ENCODE measurements around the gene CCNO. TPM values are rescaled to one million over a fixed set of nuclear protein-coding genes. Genes with fewer than 3 reads are reported as not detected.

The CCNO gene
- total RNA-seq, 1 experiment from 2014 or later: 3.8 TPM

DNA sequence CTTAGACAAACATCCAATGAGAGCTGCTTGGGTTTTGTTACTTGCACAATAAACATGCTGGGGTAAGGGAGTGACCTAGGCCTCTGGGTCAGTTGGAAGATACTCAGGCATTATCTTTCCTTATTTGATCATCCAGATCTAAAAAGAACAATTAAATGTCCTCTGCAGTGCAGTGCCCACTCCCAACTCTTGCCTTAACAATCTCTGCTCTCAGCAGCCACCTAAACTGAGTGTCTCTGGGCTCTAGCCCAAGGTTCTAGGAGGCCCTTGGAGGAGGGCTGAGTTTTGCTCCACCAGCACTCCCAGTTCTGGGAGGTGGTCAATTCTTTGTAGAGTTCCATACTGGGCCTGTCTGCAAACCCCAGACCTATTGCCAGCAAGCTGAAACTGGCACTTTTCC, 8.1 kb downstream of the CCNO start:
- in situ Hi-C loops (cut with HindIII; ENCODE audit: low sequenced_read_pairs): no loop called here
- no peak for DNase-seq (ENCODE audit: low spot score)

DNA sequence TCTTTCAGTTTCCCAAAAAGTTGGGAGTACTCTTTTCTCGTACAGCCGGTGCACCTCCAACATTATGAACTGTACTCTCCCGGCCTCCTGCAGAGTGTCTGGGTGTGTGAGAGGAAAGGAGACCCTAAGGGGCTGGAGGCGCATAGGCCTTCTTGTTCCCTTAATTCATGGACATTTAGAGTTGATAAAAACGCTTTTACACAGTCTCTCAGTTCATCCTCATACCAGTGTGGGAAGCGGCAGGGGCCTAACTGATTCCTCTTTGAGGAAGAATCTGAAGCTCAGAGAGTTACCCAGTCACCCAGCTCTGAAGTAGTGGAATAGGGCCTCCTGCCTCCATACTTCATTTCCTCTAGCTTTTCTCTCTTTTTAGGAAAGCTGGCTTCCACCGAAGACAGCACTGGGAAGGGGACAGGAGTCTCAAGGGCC, 9.6 kb downstream of the CCNO start:
- no peak for DNase-seq (ENCODE audit: low spot score)
- in situ Hi-C loops (cut with HindIII; ENCODE audit: low sequenced_read_pairs): no loop called here

DNA sequence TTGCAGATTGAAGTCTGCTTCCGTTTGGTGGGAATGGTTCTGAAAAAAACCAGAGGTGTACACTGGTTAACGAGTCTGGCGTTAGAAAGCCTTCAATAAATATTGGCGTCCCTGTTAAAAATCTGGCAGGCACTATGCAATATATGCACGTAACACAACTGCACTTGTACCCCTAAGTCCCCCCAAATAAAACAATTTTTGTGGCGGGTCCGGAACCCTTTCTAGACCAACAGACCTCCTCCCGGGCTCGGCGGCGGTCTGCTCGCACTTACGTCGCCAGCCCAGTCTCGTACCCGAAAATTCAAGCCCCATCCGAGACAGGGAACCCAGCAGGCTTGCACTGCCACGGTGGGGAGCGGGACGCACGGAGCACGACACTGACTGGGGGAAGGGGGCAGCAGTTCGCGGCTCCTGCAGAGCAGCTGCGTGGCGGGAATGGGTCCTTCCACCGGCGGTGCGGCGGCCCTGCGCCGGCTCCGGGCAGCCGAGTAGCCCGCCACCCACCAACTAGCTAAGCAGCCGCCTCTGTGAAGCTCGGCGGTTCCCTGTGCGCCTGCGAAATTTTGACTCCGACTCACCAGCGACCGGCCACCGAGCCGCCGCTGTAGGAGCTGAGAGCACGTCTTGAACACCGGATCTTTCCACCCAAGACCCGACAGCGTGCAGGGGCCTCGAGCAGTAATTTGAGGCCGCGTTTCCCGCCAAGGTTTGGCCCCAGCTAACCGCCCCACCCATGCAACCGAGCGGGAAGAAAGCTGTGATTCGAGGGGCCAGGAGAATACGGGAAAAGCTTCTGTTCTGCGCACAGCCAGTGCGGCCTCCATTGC, 10.2 kb downstream of the CCNO start:
- in situ Hi-C loops (cut with HindIII; ENCODE audit: low sequenced_read_pairs): no loop called here
- no peak for DNase-seq (ENCODE audit: low spot score)

DNA sequence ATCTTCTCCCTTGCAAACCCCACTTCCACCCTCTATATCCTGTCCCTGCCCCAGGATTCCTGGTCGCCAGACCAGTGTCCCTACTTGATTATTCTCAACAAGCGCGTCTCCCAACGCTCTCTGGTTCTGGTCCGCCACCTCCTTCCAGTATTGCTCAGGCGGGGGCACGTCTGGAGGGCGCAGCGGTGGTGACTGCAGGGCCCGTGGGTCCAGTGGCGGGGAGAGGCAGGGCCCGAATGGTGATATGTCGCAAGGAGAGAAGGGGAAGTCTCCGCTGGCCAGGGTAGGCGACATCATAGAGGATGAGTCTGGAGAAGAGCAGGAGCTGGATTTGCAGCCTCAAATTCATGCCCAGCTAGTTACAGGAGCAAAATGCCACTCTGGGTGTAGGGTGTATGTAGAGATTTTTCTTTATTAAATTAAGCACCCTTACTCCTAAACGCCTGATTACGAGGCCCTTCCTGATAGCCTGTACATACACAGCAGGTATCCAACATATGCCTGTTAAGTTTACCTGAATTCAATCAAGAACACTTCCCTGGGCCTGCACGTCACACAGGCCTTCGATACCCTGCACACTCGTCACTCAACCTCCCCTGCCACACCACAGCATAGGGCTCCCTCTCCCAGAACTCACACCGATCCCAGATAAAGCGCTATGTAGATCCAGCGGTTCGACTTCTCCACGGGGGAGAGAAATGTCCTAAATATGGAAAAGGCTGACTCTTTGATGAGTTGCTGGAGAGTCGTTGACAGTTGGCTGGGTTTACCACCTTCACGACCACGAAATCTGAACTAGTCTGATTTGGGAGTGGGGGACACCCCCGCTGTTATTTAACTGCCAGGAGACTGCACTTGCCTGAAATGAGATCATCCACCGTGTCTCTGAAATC, 11.1 kb downstream of the CCNO start:
- no peak for DNase-seq (ENCODE audit: low spot score)
- in situ Hi-C loops (cut with HindIII; ENCODE audit: low sequenced_read_pairs): no loop called here

DNA sequence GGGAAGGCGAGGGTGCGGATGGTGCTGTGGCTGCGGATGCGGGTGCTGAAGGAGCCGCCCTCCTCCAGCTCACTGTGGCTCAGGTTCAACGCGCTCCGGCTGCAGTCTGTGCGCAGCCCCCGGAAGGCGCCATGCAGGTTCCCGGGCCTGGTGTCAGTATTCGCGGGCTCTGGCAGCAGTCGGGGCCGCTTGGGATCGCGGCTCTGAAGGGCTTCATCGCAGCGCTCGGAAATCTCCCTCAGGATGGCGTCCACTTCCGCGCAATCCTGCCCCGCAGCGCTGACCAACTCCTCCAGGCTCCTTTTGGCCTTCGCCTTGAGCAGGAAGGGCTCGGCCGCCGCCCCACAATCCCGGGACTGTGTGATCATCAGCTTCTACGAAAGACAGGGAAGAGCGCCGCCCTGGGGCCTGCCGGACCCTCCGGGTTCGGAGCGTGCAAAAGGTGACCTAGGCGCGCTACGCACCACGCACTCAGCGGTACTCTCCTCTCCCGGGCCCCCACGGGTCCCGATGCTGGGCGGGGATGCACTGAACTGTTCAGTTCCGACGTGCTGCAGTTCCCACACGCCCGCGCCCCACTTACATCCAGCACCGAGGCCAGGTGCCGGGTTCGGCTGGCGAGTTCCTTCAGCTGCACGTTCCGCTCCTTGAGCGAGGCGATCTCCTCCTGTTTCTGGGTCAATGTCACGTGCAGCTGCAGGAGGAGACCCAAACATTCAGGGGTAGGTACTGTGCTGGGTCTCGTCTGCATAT, 12.8 kb downstream of the CCNO start:
- in situ Hi-C loops (cut with HindIII; ENCODE audit: low sequenced_read_pairs): no loop called here
- peak; percentile 25 for DNase-seq (ENCODE audit: low spot score)

DNA sequence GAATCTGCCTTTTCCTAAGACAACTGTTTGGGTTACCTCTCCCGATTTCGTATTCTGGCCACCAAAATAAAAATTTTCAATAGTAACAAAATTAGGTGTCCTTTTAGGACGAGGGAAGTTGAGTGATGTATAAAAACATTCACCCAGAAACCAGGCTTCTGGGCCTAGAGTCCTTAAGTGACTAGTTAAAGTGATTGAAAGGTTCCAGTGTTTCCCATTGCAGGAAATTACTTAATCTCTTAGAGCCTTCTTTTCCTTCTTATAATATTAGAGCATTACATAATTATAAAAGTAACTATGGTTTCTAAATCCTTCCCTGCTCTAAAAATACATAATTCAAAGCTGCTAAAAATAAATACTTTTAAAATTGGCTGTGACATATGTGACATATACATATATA, 13.6 kb downstream of the CCNO start:
- in situ Hi-C loops (cut with HindIII; ENCODE audit: low sequenced_read_pairs): no loop called here
- DNase-seq (ENCODE audit: low spot score): no peak

DNA sequence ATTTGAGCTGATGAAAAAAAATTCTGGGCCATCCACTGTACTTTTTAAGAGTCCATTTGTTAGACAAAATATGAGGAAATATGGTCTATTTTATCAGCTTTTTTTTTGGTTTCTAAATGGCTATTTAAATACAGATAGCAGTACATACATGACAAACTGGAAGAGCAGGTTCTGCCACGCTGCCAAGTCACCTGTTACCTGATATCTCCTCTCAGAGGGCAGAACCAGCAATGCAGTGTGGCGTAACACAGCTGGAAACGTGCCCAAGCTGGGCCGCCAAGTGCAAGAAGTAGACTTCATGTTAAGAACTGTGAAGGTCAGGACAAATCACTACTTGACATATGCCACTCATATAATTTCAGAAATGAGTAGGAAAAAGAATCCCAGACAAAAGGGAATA, 14.4 kb downstream of the CCNO start:
- no peak for DNase-seq (ENCODE audit: low spot score)
- in situ Hi-C loops (cut with HindIII; ENCODE audit: low sequenced_read_pairs): no loop called here

DNA sequence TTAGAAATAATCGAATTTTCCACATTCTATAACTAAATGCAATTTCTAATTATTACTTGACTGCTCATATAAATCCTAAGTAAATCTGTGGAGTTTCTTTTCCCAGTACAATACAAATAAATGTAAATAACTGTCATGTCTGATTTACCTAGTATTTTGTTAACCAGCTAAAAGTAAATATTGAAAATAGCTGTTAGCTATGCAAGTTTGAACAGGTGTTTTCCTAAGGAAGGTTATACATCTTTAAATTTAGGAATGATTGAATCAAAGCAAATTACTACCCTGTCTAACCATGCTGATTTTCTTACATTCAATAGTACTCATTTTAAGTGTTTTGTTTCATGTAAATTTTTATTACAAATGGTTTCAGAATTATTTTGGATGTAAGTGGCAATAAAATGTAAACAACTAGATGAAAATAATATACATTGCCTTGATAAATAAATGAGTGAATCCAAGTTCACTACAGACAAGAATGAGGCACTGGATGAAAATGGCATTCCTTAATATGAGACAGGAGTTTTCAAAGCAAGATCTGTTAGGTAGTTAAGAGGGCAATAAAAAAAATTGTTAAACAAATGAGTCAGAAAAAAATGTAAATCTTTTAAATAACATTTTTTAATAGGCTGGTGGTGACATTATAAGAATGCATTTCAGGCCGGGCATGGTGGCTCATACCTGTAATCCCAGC, 22.1 kb downstream of the CCNO start:
- no peak for DNase-seq (ENCODE audit: low spot score)
- in situ Hi-C loops (cut with HindIII; ENCODE audit: low sequenced_read_pairs): no loop called here

DNA sequence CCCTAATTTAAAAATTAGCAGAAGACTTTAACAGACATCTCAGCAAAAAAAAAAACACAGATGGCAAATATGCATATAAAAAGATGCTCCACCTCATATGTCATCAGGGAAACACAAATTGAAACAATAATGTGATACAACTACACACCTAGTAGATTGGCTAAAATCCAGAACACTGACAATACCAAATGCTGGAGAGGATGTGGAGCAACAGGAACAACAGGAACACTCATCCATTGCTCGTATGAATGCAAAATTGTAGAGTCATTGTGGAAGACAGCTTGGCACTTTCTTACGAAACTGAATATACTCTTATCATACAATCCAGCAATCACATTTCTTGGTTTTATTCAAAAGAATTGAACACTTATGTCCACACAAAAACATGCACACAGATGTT, 28.4 kb downstream of the CCNO start:
- no peak for DNase-seq (ENCODE audit: low spot score)
- in situ Hi-C loops (cut with HindIII; ENCODE audit: low sequenced_read_pairs): no loop called here

DNA sequence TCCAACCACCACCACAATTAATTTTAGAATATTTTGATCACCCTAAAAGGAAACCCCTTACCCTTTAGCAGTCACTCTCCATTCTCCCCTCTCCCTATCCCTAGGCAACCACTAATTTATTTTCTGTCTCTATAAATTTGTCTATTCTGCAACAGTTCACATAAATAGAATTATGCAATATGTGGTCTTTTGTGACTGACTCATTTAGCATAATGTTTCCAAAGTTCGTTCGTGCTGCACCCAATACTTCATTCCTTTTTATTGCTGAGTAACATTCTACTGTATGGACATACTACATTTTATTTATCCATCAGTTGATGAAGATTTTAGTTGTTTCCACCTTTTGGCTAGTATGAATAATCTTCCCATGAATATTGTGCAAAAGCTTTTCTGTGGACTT, 42.2 kb downstream of the CCNO start:
- no peak for DNase-seq (ENCODE audit: low spot score)
- in situ Hi-C loops (cut with HindIII; ENCODE audit: low sequenced_read_pairs): no loop called here

DNA sequence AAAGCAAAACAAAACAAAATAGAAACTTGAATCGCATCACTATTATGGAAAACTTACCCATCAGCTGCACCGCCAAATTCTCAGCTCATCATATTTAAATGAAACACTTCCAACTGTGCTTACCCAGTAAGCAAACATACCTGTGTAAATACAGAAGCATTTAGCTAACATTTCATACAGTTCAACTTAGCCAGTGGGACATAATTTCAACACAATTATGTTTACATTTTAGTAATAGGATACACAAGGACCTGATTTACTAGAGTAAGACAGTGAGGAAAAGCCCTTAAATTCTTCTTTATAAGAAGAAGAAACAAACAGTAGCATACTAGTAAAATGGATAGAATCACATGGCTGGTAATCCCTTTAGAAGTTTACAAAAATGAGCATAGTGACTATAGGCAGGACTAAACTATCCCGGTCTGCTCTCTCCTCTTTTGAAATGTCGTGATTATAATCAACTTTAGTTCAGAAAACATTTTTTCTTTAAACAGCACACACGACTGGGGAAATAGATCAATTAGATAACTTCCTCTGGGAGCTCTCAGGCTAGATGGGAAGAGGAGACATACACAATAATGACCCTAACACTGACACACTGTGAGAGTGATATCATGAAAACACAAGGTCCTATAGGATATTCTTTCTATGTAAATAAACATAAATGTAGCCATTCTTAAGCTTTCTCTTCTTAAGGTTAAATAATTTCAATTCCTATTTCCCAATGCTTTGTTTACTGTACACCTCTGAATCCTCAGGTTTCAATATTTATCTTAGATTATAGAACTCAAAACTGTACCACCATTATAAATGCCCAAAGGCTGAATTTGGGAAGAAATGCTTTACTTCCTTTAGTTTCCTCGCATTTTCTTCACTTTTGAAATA, 44.5 kb downstream of the CCNO start:
- DNase-seq (ENCODE audit: low spot score): no peak
- in situ Hi-C loops (cut with HindIII; ENCODE audit: low sequenced_read_pairs): no loop called here

DNA sequence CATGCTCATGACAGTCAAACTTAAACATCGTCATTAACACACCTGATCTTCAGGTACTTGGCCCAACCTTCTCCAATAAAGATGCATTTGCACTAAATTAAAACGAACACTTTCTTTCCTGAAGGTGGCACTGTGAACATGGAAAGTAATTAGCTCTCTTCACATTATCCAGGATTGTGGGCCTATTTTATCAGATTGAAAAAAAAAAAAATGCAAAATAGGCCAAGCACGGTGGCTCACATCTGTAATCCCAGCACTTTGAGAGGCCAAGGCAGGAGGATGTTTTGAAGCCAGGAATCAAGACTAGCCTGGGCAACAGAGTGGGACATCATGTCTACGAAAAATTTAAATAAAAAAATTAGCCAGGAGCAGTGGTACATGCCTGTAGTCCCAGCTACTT, 46.0 kb downstream of the CCNO start:
- in situ Hi-C loops (cut with HindIII; ENCODE audit: low sequenced_read_pairs): no loop called here
- DNase-seq (ENCODE audit: low spot score): peak; percentile 40

Other genes with a start within 250 kb of the CCNO start
- not detected in 2 replicates for gene ESM1, start 248.0 kb downstream of the CCNO start, total RNA-seq (2014; rRNA removed; shearing (Covaris generic))
- gene GZMK, start 209.4 kb downstream of the CCNO start, total RNA-seq (2014; rRNA removed; shearing (Covaris generic)): not detected in 2 replicates
- gene GZMA, start 131.0 kb downstream of the CCNO start, total RNA-seq (2014; rRNA removed; shearing (Covaris generic)): not detected in 2 replicates
- gene GPX8, start 73.4 kb downstream of the CCNO start, total RNA-seq (2014; rRNA removed; shearing (Covaris generic)): 45.8 and 64.4 TPM in 2 replicates
- not detected in 2 replicates for gene CDC20B, start 60.4 kb downstream of the CCNO start, total RNA-seq (2014; rRNA removed; shearing (Covaris generic))
- gene MCIDAS, start 6.3 kb downstream of the CCNO start, total RNA-seq (2014; rRNA removed; shearing (Covaris generic)): 1.4 and 3.3 TPM in 2 replicates
- gene DHX29, start 74.1 kb upstream of the CCNO start, total RNA-seq (2014; rRNA removed; shearing (Covaris generic)): 14.0 and 31.5 TPM in 2 replicates
- gene MTREX, start 74.4 kb upstream of the CCNO start, total RNA-seq (2014; rRNA removed; shearing (Covaris generic)): 102 and 109 TPM in 2 replicates

Data from G401 (cell line).